ENCODE measurements around the gene ESD. TPM values are rescaled to one million over a fixed set of nuclear protein-coding genes. Genes with fewer than 3 reads are reported as not detected.

Gene ESD
- total and polyA plus RNA-seq, 2 of the 13 experiments (the other 11 are each of a cell fraction or from before 2014, with no cell fraction given): 118 to 147 TPM

- TF ChIP-seq NR0B2 (CRISPR knock-in tag; IDR thresholded peaks at IDR 0.05) (no peak), ZNF7 (CRISPR knock-in tag; IDR thresholded peaks at IDR 0.05) (no peak), ZNF629 (CRISPR knock-in tag; conservative IDR thresholded peaks at IDR 0.05) (no peak), SAP130 (CRISPR knock-in tag; IDR thresholded peaks at IDR 0.05; ENCODE audit: low read depth) (0 out of 2 replicates have a peak, but pooled peaks have one; percentile 10), ZBTB46 (CRISPR knock-in tag; IDR thresholded peaks at IDR 0.05; ENCODE audit: borderline replicate concordance) (no peak), FOXP1 (IDR thresholded peaks at IDR 0.05) (no peak), FOXP1 (CRISPR knock-in tag; IDR thresholded peaks at IDR 0.05) (peak; percentile 10; the same call in 1 of the 2 replicates), CEBPG (CRISPR knock-in tag; IDR thresholded peaks at IDR 0.05) (peak; percentile 39; the same call in 1 of the 2 replicates), FOSL2 (CRISPR knock-in tag; IDR thresholded peaks at IDR 0.05) (0 out of 2 replicates have a peak, but pooled peaks have one; percentile 14), CEBPB (IDR thresholded peaks at IDR 0.05; ENCODE audit: borderline replicate concordance, low read depth, low read length) (peak; percentile 62; the same call in 1 of the 2 replicates), E2F5 (CRISPR knock-in tag; conservative IDR thresholded peaks at IDR 0.05) (no peak)
- TF ChIP-seq, protein P1, sequence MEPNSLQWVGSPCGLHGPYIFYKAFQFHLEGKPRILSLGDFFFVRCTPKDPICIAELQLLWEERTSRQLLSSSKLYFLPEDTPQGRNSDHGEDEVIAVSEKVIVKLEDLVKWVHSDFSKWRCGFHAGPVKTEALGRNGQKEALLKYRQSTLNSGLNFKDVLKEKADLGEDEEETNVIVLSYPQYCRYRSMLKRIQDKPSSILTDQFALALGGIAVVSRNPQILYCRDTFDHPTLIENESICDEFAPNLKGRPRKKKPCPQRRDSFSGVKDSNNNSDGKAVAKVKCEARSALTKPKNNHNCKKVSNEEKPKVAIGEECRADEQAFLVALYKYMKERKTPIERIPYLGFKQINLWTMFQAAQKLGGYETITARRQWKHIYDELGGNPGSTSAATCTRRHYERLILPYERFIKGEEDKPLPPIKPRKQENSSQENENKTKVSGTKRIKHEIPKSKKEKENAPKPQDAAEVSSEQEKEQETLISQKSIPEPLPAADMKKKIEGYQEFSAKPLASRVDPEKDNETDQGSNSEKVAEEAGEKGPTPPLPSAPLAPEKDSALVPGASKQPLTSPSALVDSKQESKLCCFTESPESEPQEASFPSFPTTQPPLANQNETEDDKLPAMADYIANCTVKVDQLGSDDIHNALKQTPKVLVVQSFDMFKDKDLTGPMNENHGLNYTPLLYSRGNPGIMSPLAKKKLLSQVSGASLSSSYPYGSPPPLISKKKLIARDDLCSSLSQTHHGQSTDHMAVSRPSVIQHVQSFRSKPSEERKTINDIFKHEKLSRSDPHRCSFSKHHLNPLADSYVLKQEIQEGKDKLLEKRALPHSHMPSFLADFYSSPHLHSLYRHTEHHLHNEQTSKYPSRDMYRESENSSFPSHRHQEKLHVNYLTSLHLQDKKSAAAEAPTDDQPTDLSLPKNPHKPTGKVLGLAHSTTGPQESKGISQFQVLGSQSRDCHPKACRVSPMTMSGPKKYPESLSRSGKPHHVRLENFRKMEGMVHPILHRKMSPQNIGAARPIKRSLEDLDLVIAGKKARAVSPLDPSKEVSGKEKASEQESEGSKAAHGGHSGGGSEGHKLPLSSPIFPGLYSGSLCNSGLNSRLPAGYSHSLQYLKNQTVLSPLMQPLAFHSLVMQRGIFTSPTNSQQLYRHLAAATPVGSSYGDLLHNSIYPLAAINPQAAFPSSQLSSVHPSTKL (CRISPR knock-in tag; IDR thresholded peaks at IDR 0.05): 0 out of 2 replicates have a peak, but pooled peaks have one; percentile 17
- TF ChIP-seq, protein P2, sequence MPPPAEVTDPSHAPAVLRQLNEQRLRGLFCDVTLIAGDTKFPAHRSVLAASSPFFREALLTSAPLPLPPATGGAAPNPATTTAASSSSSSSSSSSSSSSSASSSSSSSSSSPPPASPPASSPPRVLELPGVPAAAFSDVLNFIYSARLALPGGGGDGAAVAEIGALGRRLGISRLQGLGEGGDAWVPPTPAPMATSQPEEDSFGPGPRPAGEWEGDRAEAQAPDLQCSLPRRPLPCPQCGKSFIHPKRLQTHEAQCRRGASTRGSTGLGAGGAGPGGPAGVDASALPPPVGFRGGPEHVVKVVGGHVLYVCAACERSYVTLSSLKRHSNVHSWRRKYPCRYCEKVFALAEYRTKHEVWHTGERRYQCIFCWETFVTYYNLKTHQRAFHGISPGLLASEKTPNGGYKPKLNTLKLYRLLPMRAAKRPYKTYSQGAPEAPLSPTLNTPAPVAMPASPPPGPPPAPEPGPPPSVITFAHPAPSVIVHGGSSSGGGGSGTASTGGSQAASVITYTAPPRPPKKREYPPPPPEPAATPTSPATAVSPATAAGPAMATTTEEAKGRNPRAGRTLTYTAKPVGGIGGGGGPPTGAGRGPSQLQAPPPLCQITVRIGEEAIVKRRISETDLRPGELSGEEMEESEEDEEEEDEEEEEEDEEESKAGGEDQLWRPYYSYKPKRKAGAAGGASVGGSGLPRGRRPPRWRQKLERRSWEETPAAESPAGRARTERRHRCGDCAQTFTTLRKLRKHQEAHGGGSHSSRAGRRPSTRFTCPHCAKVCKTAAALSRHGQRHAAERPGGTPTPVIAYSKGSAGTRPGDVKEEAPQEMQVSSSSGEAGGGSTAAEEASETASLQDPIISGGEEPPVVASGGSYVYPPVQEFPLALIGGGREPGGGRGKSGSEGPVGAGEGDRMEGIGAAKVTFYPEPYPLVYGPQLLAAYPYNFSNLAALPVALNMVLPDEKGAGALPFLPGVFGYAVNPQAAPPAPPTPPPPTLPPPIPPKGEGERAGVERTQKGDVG (CRISPR knock-in tag; IDR thresholded peaks at IDR 0.05; ENCODE audit: borderline replicate concordance): no peak
- TF ChIP-seq, protein P3, sequence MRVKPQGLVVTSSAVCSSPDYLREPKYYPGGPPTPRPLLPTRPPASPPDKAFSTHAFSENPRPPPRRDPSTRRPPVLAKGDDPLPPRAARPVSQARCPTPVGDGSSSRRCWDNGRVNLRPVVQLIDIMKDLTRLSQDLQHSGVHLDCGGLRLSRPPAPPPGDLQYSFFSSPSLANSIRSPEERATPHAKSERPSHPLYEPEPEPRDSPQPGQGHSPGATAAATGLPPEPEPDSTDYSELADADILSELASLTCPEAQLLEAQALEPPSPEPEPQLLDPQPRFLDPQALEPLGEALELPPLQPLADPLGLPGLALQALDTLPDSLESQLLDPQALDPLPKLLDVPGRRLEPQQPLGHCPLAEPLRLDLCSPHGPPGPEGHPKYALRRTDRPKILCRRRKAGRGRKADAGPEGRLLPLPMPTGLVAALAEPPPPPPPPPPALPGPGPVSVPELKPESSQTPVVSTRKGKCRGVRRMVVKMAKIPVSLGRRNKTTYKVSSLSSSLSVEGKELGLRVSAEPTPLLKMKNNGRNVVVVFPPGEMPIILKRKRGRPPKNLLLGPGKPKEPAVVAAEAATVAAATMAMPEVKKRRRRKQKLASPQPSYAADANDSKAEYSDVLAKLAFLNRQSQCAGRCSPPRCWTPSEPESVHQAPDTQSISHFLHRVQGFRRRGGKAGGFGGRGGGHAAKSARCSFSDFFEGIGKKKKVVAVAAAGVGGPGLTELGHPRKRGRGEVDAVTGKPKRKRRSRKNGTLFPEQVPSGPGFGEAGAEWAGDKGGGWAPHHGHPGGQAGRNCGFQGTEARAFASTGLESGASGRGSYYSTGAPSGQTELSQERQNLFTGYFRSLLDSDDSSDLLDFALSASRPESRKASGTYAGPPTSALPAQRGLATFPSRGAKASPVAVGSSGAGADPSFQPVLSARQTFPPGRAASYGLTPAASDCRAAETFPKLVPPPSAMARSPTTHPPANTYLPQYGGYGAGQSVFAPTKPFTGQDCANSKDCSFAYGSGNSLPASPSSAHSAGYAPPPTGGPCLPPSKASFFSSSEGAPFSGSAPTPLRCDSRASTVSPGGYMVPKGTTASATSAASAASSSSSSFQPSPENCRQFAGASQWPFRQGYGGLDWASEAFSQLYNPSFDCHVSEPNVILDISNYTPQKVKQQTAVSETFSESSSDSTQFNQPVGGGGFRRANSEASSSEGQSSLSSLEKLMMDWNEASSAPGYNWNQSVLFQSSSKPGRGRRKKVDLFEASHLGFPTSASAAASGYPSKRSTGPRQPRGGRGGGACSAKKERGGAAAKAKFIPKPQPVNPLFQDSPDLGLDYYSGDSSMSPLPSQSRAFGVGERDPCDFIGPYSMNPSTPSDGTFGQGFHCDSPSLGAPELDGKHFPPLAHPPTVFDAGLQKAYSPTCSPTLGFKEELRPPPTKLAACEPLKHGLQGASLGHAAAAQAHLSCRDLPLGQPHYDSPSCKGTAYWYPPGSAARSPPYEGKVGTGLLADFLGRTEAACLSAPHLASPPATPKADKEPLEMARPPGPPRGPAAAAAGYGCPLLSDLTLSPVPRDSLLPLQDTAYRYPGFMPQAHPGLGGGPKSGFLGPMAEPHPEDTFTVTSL (CRISPR knock-in tag; IDR thresholded peaks at IDR 0.05; ENCODE audit: borderline replicate concordance): no peak
These were observed 43.8 kb downstream of the ESD start (continued) for GRCh38 chr13:46753137-46753536.
